Caco-2 (cell line): ENCODE measurements around the gene LSP1. TPM values are rescaled to one million over a fixed set of nuclear protein-coding genes. Genes with fewer than 3 reads are reported as not detected.

Source experiments
- BruUV-seq: library from RNA; stranded (reverse); fragments of 400-500 nt; replicated peaks from 2 replicates; lab custom pipeline; 2021; lab: Mats Ljungman, UMichigan
- CTCF ChIA-PET: fragments of 300-600 bp; sonication (Branson Sonifier 250); formaldehyde crosslinking; loops from one replicate; lab custom pipeline; 2022; ENCODE audit warnings: antibody characterized with exemption; lab: Charles Lee
- POLR2A ChIA-PET: fragments of 300-600 bp; sonication (Branson Sonifier 250); formaldehyde crosslinking; loops from one replicate; lab custom pipeline; 2022; ENCODE audit warnings: antibody characterized with exemption; lab: Charles Lee
- DNase-seq, 2 experiments: peaks; one replicate each; pipeline versions ENCODE4 v3.0.0 to v3.0.0-alpha.2; 2020 to 2022
- H3K27me3 ChIP-seq: replicated peaks from 2 replicates; pipeline ENCODE4 v1.6.0; 2011; ENCODE audit warnings: low read length; ENCODE audit not compliant: control insufficient read depth, insufficient read depth
- H3K36me3 ChIP-seq: 2 replicates; pipeline ENCODE4 v1.5.1; 2011; ENCODE audit warnings: low read length; ENCODE audit not compliant: control insufficient read depth, insufficient read depth
- H3K4me1 ChIP-seq: fragments of 250-450 bp; sonication (Bioruptor Pico); 2 replicates; pipeline ENCODE4 v1.5.1; 2020; ENCODE audit warnings: mild to moderate bottlenecking
- H3K4me3 ChIP-seq: 2 replicates; pipeline ENCODE4 v1.5.1; 2011; ENCODE audit warnings: low read depth, mild to moderate bottlenecking, control low read depth, low read length
- H3K9me3 ChIP-seq: fragments of 250-450 bp; sonication (Bioruptor Pico); 2 replicates; pipeline ENCODE4 v1.5.1; 2020; ENCODE audit warnings: mild to moderate bottlenecking, moderate library complexity
- H3K27ac Mint-ChIP-seq: one replicate; pipeline ENCODE4 v1.8.0; 2022; ENCODE audit warnings: mixed read lengths; ENCODE audit not compliant: unreplicated experiment
- H3K27me3 Mint-ChIP-seq: one replicate; pipeline ENCODE4 v1.8.0; 2022; ENCODE audit warnings: mixed read lengths; ENCODE audit not compliant: insufficient read depth, unreplicated experiment
- H3K36me3 Mint-ChIP-seq: one replicate; pipeline ENCODE4 v1.8.0; 2022; ENCODE audit warnings: mild to moderate bottlenecking, mixed read lengths; ENCODE audit not compliant: insufficient read depth, unreplicated experiment
- H3K4me1 Mint-ChIP-seq: one replicate; pipeline ENCODE4 v1.8.0; 2022; ENCODE audit warnings: low read depth, mixed read lengths; ENCODE audit not compliant: unreplicated experiment
- H3K4me3 Mint-ChIP-seq: one replicate; pipeline ENCODE4 v1.8.0; 2022; ENCODE audit warnings: mild to moderate bottlenecking, moderate library complexity, mixed read lengths; ENCODE audit not compliant: unreplicated experiment
- H3K9me3 Mint-ChIP-seq: one replicate; pipeline ENCODE4 v1.8.0; 2022; ENCODE audit warnings: mixed read lengths; ENCODE audit not compliant: unreplicated experiment
- intact Hi-C: fragments of 100-400 bp; cut with micrococcal nuclease; formaldehyde crosslinking; loops from one replicate; pipeline ENCODE4 v1.10.0; 2022; ENCODE audit not compliant: unreplicated experiment
- total RNA-seq: library from RNA; stranded (reverse); gene quantifications from 2 replicates; pipeline ENCODE4 v1.2.3, GENCODE V29; 2022
- TF ChIP-seq, protein P1 (sequence below), 2 experiments: fragments of 200-600 bp in 1 of 2; IDR thresholded peaks; 1 replicate in 1 of 2; 2 replicates in 1 of 2; pipeline versions ENCODE4 v1.5.1 to v1.8.0; 2011 to 2022; ENCODE audit warnings: antibody characterized with exemption in 1 of 2, control low read depth in 1 of 2, inconsistent platforms in 1 of 2, low read depth in 1 of 2, low read length in 1 of 2, mild to moderate bottlenecking in 1 of 2, moderate library complexity in 1 of 2; ENCODE audit not compliant: insufficient read depth in 1 of 2, severe bottlenecking in 1 of 2, unreplicated experiment in 1 of 2

Gene LSP1
- total RNA-seq, 1 experiment from 2014 or later, result not detected

DNA sequence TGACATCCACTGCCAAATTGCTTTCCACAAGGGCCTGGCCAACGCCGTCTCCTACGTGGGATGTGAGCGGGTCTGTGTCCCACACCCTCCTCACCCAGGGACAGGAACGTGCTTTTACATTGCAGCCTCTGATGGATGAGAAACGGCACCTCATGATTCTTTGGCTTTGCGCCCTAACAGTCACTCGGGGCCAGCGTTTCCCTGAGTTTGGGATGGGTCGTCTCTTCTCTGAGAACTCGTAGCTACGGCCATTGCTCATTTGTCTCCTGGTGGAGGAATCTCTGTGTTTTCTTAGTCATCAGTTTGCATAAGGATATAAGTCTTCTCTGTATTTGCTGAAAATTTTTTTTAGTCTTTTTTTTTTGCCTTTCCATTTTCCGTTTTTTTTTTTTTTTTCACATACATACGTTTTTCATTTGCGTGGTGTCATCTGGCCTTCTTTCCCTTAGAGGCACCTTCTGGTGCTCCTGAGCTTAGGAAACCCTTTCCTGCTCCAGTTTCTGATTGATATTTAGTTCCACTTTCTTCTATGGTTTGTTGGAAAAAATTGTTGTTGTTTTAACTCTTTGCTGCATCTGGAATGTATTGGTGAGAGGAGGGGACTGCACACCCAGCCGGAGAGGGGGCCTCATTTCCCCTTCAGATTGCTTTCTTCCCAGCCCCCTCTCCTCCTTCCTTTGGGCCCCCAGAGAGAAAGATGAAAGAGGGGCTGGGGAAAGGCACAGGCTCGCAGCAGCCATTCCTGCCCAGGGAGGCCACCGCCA is 78.6 kb downstream of the LSP1 start:
- Mint-ChIP-seq H3K4me3 (no peak overlapping the region), H3K36me3 (no peaks in the 10 kb centered on the region), H3K9me3 (no peaks in the 10 kb centered on the region), H3K27ac (no peak overlapping the region), H3K4me1 (peaks cover 8% of the 10 kb centered on the region), H3K27me3 (peaks cover 5% of the 10 kb centered on the region)
- H3K4me3 ChIP-seq, result no peak overlapping the region
- TF ChIP-seq, protein P1, sequence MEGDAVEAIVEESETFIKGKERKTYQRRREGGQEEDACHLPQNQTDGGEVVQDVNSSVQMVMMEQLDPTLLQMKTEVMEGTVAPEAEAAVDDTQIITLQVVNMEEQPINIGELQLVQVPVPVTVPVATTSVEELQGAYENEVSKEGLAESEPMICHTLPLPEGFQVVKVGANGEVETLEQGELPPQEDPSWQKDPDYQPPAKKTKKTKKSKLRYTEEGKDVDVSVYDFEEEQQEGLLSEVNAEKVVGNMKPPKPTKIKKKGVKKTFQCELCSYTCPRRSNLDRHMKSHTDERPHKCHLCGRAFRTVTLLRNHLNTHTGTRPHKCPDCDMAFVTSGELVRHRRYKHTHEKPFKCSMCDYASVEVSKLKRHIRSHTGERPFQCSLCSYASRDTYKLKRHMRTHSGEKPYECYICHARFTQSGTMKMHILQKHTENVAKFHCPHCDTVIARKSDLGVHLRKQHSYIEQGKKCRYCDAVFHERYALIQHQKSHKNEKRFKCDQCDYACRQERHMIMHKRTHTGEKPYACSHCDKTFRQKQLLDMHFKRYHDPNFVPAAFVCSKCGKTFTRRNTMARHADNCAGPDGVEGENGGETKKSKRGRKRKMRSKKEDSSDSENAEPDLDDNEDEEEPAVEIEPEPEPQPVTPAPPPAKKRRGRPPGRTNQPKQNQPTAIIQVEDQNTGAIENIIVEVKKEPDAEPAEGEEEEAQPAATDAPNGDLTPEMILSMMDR (IDR thresholded peaks at IDR 0.05; ENCODE audit: insufficient read depth in 1 of 2, low read depth in 1 of 2, low read length in 1 of 2, severe bottlenecking in 1 of 2, unreplicated experiment in 1 of 2), result no peak
- ChIA-PET CTCF (interaction anchor here (0.7 to 1.4 kb wide), 2 partner anchors 220 to 538 kb away, joined by 3 to 6 read pairs; no protein-coding TSS in a partner anchor), POLR2A (no interaction called here)
- H3K27me3 ChIP-seq, result no peaks in the 10 kb centered on the region
- BruUV-seq, result no TSS peak
- intact Hi-C loops, result no loop called here
- no peaks in the 10 kb centered on the region for H3K9me3 ChIP-seq
- DNase-seq, result peak in 1 of 2 experiments; percentile 12
- no peaks in the 10 kb centered on the region; the same call in 1 of the 2 replicates for H3K4me1 ChIP-seq
- H3K36me3 ChIP-seq, result no peaks in the 10 kb centered on the region

DNA sequence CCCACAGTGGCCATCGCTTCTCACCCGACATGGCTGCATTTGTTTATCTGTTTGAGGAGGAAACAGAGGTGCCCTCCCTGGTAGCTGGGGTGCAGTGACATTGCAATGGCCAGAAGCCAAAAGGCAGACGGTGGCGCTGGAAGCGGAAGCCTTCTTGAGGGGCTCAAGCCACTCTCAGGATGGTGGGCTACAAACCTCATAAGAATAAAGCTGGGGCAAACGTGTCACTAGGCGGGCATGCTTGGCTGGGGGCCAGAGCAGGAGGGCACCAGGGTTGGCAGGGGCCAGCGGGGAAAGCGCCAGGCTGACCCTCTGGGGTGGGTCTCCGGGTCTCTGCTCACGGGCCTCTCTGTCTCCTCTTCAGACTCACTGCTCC is 79.2 kb downstream of the LSP1 start:
- CTCF ChIA-PET, result interaction anchor here (0.7 to 1.4 kb wide), 2 partner anchors 219 to 538 kb away, joined by 3 to 6 read pairs; no protein-coding TSS in a partner anchor
- H3K4me3 Mint-ChIP-seq, result no peak overlapping the region
- peaks cover 5% of the 10 kb centered on the region for H3K27me3 Mint-ChIP-seq

DNA sequence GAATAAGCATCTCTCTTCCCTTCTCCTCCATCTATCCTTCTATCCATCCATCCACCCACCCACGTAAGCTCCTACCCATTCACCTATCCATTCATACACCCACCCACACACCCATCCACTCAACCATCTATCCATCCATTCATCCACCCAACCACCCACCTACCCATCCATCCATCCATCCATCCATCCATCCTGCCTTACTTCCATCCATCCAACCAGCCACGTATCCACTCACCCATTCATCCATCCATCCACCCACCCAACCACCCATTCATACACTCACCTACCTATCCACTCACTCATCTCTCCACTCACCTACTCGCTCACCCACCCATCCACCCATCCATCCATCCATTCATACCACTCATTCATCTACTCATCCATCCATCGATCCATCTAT is 79.8 kb downstream of the LSP1 start:
- DNase-seq, result peak in 1 of 2 experiments; percentile 3
- ChIA-PET CTCF (interaction anchor here (1.4 kb wide), 1 partner anchor 218 kb away, joined by 3 read pairs; no protein-coding TSS in a partner anchor), POLR2A (no interaction called here)
- Mint-ChIP-seq H3K4me3 (no peak overlapping the region), H3K36me3 (no peaks in the 10 kb centered on the region), H3K9me3 (no peaks in the 10 kb centered on the region), H3K27me3 (peaks cover 5% of the 10 kb centered on the region), H3K4me1 (peaks cover 8% of the 10 kb centered on the region), H3K27ac (no peak overlapping the region)
- TF ChIP-seq, protein P1 (IDR thresholded peaks at IDR 0.05; ENCODE audit: insufficient read depth in 1 of 2, low read depth in 1 of 2, low read length in 1 of 2, severe bottlenecking in 1 of 2, unreplicated experiment in 1 of 2), result no peak
- intact Hi-C loops, result no loop called here
- no TSS peak for BruUV-seq
- Histone ChIP-seq H3K36me3 (no peaks in the 10 kb centered on the region), H3K4me3 (no peak overlapping the region), H3K27me3 (no peaks in the 10 kb centered on the region), H3K9me3 (no peaks in the 10 kb centered on the region), H3K4me1 (no peaks in the 10 kb centered on the region; the same call in 1 of the 2 replicates)

More for the DNA sequence above, 79.2 kb downstream of the LSP1 start:
- Mint-ChIP-seq H3K27ac (no peak overlapping the region), H3K9me3 (no peaks in the 10 kb centered on the region), H3K4me1 (peaks cover 8% of the 10 kb centered on the region), H3K36me3 (no peaks in the 10 kb centered on the region)
- TF ChIP-seq, protein P1 (IDR thresholded peaks at IDR 0.05; ENCODE audit: insufficient read depth in 1 of 2, low read depth in 1 of 2, low read length in 1 of 2, severe bottlenecking in 1 of 2, unreplicated experiment in 1 of 2), result no peak
- intact Hi-C loops, result no loop called here
- no peak overlapping the region for H3K4me3 ChIP-seq
- peak in 1 of 2 experiments; percentile 17 for DNase-seq
- H3K36me3 ChIP-seq, result no peaks in the 10 kb centered on the region
- no peaks in the 10 kb centered on the region for H3K27me3 ChIP-seq
- H3K4me1 ChIP-seq, result no peaks in the 10 kb centered on the region; the same call in 1 of the 2 replicates
- POLR2A ChIA-PET, result no interaction called here
- BruUV-seq, result no TSS peak
- H3K9me3 ChIP-seq, result no peaks in the 10 kb centered on the region
